Measurements from ENCODE around the gene HTRA3.

HTRA3 gene

DNA sequence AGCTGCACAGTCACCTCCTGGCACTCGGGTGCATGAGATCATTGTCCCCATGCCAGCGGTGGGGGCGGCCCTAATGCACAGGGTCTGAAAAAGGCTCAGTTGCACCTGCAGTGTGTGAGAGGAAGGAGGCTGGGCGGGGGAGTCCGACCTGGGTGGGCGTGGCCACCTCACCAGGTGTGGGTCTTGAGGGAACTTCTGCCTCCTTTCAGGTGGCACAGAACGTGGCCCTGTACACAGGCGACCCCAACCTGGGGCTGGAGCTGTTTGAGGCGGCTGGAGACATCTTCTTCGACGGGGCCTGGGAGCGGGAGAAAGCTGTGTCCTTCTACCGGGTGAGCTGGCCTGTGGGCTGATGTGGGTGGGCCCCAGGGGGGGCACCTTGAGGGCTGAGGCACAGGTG, 34.3 kb upstream of the HTRA3 start:
- DNase-seq = no peak

DNA sequence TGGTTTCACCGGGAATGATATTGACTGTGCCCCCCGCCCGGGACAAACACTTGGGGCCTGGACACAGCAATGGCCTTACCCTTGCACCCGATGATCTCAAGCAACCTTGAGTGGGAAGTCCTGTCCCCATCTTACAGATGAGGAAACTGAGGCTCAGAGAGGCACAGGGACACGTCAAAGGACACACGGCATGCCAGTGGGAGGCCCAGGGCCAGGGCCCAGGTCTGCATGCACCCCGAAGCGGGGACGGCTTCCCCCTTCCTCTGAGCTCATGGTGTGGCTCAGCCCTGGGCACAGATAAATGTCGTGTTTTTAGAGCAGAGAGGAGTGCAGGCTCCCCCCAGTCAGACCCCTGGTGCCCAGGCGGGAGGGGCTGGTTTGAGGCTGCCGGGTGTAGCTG, 33.9 kb upstream of the HTRA3 start:
- no peak for DNase-seq

- DNase-seq = no peak
These were observed 33.2 kb upstream of the HTRA3 start for GRCh38 chr4:8236106-8236919.

DNA sequence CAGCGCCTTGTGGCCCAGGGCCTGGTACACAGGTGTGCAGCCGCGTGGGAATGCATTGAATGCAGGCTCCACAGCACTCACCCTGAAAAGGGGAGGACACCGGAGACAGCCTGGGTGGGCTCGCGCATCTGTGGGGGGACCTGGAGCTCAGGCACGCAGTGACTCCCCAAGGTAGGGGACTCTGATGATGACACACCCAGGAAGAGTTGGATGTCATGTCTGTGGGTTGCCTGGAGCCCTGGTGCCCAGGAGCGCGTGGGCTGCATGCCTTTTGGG, 32.7 kb upstream of the HTRA3 start:
- DNase-seq = no peak

- no peak for DNase-seq
These were observed 32.1 kb upstream of the HTRA3 start for GRCh38 chr4:8237256-8237989.

- no peak for DNase-seq
These were observed 31.5 kb upstream of the HTRA3 start for GRCh38 chr4:8238036-8238511.

DNA sequence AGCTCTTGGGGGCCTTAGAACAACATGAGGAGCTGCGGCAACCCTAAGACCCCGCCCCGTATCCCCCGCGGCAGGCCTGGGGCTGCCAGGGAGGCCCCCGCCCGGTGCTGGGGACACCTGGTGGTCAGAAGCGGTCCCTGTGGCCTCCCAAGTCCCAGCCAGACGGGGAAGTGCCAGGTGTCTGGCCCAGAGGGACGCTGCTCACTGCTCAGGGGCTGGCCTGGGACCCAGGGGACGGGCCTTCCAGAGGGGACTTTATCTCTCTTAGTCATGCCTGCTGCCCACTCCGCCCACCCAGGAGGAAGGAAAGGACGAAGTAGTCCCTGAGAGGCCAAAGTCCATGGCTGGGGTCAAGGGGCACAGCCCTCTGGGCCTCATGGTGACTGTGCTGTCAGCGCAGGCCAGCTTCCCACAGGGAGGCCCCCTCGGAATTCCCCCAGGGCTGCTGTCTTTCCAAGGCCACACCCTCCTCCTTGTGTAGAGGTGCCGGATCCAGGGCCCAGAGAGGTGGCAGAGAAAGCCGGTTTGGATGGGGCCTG, 31.0 kb upstream of the HTRA3 start:
- DNase-seq = no peak

- no peak for DNase-seq
These were observed 30.3 kb upstream of the HTRA3 start for GRCh38 chr4:8239226-8239625.

GRCh38 chr4:8239661-8240060, 29.9 kb upstream of the HTRA3 start:
- DNase-seq = no peak

DNA sequence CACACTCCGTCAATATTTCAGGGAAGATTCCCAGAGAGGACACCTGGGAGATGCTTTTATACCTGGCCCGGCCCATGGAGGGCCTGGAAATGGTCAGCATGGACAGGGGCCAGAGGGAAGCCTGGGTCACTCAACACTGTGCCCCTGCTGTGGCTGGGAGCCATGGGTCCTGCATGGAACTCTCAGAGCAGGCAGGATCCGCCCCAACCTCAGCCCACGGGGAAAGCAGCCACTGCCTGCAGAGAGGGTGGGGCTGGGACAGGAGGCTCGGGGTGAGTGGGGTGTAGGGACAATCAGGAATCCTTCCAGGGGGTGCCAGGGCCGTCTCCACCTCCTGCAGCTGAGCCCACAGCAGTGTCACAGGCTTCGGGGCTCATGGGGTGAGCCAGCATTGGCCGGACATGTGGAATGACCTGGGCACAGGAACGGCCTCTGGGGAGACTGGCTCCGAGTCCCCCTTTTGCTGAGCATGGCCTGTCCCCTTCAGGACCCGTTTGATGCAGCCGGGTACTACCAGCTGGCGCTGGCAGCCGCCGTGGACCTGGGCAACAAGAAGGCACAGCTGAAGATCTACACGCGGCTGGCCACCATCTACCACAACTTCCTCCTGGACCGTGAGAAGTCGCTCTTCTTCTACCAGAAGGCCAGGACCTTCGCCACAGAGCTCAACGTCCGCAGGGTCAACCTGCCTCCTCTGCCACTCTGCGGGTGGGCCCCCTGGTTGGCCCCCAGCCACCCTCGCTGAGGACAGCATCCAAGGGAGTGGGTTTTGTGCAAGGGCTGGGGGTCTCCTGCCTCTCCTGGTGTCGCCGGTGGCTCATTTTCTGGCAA, 29.1 kb upstream of the HTRA3 start:
- peak; percentile 64 for DNase-seq

GRCh38 chr4:8241211-8241779, 28.3 kb upstream of the HTRA3 start:
- DNase-seq = no peak

- DNase-seq = peak; percentile 90
These were observed 27.5 kb upstream of the HTRA3 start for GRCh38 chr4:8241895-8242696.

- DNase-seq = peak; percentile 32
These were observed 26.6 kb upstream of the HTRA3 start for GRCh38 chr4:8242782-8243560.

- no peak for DNase-seq
These were observed 25.4 kb upstream of the HTRA3 start for GRCh38 chr4:8244001-8244757.

DNA sequence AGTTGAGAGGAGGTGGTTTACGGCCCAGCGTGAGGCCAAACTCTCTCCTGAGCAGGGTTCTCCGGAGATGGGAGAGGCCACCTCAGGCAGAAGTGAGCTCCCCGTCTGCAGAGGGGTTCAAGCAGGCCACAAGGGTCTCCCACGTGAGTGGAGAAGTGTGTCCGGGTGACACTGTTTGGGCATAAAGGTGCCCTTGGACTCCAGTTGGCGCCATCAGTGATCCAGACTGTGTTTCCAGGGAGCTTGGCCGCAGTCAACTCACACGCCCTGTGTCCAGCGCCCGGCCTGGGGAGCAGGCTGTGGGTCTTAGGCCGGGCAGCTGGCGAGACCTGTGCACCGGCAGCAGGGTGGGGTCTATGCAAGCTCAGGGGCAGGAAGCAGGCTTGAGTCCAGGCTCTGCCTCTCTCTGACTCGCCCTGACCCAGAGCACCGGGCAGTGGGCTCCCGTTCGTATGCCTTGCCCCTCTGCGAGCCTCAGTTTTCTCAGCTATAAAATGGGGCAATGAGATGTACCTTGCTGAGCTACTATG, 24.6 kb upstream of the HTRA3 start:
- DNase-seq = no peak

DNA sequence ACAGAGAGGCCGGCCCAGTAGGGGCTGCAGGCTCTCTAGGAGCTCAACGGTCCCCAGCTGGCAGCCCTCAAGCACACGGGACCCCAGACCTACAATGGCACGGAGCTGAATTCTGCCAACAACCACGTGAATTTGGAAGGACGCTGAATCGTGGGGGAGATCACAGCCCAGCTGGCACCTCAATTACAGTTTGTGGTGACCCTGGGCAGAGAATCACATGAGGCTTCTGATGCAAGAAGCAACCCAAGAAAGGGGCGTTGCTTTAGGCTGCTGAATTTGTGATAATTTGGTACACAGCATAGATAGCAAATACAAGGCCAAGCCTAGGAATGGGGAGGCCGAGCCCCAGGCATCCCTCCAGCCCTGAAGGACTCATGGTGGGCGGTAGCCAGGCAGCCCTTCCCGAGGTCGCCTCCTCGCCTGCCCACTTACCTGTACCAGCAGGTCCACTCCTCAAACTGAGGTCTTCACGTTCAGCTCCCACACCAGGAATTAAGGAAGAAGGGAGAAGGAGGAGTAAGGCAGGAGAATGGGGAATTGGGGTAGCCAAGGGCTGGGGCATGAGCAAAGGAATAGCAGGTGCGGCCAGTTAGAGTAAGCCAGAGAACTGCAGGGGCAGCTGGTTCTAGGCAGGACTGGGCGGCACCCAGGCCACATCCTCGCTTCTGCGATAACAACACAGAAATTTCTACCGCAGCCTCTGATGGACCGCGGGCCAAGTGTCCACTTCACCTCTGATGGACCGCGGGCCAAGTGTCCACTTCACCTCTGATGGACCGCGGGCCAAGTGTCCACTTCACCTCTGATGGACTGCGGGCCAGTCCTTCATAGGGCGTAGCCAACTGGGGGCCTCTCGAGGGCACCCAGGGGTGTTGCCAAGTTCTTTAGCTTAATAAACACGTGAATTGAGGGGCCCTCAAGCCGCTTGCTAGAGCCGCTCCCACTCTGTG, 23.4 kb upstream of the HTRA3 start:
- DNase-seq = peak; percentile 81

GRCh38 chr4:8247047-8247930, 22.3 kb upstream of the HTRA3 start:
- no peak for DNase-seq

DNA sequence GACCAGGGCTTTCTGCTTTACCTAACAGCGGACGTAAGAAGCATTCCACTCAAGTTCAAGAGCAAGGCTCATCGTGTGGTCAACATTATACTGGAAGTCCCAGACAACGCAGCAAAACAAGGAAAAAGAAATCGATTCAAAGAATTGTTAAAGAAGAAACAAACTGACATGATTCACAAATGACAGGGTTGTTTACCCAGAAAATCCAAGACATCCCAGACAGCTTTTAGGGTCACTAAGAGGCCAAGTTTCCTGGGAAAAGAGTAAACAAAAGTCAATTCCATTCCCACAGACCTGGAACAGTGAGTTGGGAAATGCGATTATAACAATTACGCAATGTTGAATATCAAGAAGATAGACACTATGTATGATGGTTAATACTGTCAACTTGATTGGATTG, 21.5 kb upstream of the HTRA3 start:
- no peak for DNase-seq

Data from hematopoietic multipotent progenitor cell treated with erythropoietin and hydrocortisone succinate and interleukin-3 and kit ligand, for 4 days (in vitro differentiated cells).